ENCODE measurements around the gene LMBR1. TPM values are rescaled to one million over a fixed set of nuclear protein-coding genes. Genes with fewer than 3 reads are reported as not detected.

The LMBR1 gene
- total RNA-seq, 1 donor from 2014 or later: 73.7 TPM

GRCh38 chr7:156628562-156628961 is 264.4 kb downstream of the LMBR1 start:
- DNase-seq (ENCODE audit: low read depth) (no peak), FAIRE-seq (no peak)
- Histone ChIP-seq H3K4me3 (ENCODE audit: low read depth, low read length) (no peak overlapping the region), H3K27me3 (ENCODE audit: control insufficient read depth, insufficient read depth, low read length) (no peaks in the 10 kb centered on the region), H3K36me3 (ENCODE audit: control insufficient read depth, insufficient read depth, low read length) (no peaks in the 10 kb centered on the region)
- TF ChIP-seq, protein P1, sequence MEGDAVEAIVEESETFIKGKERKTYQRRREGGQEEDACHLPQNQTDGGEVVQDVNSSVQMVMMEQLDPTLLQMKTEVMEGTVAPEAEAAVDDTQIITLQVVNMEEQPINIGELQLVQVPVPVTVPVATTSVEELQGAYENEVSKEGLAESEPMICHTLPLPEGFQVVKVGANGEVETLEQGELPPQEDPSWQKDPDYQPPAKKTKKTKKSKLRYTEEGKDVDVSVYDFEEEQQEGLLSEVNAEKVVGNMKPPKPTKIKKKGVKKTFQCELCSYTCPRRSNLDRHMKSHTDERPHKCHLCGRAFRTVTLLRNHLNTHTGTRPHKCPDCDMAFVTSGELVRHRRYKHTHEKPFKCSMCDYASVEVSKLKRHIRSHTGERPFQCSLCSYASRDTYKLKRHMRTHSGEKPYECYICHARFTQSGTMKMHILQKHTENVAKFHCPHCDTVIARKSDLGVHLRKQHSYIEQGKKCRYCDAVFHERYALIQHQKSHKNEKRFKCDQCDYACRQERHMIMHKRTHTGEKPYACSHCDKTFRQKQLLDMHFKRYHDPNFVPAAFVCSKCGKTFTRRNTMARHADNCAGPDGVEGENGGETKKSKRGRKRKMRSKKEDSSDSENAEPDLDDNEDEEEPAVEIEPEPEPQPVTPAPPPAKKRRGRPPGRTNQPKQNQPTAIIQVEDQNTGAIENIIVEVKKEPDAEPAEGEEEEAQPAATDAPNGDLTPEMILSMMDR (IDR thresholded peaks at IDR 0.05; ENCODE audit: insufficient read depth, low read length, severe bottlenecking): no peak

Other genes starting within 250 kb of the LMBR1 start
- 13.7 and 17.6 TPM in 2 replicates for gene NOM1, start 56.5 kb upstream of the LMBR1 start, total RNA-seq
- gene MNX1, start 117.5 kb upstream of the LMBR1 start, total RNA-seq: 0.13 TPM in 1 of 2 replicates, not detected in the other
- 73.6 and 89.5 TPM in 2 replicates for gene UBE3C, start 245.7 kb upstream of the LMBR1 start, total RNA-seq

Data from bronchial epithelial cell (primary cell).